ENCODE data around the gene SNX19. TPM values are rescaled to one million over a fixed set of nuclear protein-coding genes. Genes with fewer than 3 reads are reported as not detected.

Gene SNX19
- total RNA-seq, 1 experiment from 2014 or later: 79.3 TPM

DNA sequence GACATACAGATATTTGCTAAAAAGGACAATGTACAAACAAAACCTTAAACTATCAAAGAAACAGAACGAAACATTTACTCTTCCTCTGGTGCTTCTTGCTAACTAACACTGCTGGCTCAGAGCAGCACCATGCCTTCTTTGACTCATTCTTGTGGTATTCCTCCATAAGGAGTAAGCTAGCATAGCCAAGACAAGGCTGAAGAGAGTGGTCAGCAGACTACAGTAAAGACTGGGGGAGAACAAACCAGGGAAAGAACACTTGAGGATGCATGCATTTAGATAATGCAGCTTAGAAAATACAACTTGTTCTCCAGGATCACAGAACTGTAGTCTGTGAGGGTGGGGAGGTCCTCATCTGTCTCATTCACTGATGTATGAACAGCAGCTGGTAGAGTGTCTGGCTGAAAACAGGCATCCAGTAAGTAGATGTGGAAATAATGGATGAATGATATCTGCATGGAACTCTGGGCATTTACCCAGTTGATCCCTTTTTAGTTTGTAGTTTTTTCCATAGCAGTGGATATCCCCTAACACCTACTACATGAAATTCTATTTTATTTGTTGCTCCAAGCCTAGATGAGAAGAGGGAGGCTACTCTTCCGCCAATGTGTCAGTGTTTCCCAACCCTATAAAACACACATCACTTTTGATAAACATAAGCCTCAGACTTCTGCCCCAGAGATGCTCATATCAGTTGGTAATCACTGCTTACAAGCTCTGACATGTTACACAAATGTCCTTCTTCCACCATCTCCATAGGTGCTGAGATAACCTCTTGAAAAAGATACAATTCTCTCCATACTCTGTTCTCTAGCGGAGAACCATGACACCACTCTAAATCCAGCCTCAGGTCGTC is 7.3 kb downstream of the SNX19 start:
- no peaks in the 10 kb centered on the region for H3K9me3 ChIP-seq (ENCODE audit: control insufficient read depth, insufficient read depth, low read depth, low read length)
- H3K27me3 ChIP-seq (ENCODE audit: control insufficient read depth, insufficient read depth, low read length): no peaks in the 10 kb centered on the region
- POLR2A ChIA-PET: no interaction called here
- no peak overlapping the region for H3K4me3 ChIP-seq (ENCODE audit: low read depth in 2 of 2, low read length in 2 of 2)
- ATAC-seq (peak; percentile 57; the same call in 1 of the 2 replicates), DNase-seq (ENCODE audit: low read depth, low spot score) (no peak)
- BruUV-seq (replicated peaks): no TSS peak
- no peak overlapping the region for H3K27ac ChIP-seq (ENCODE audit: low read length)
- no peaks in the 10 kb centered on the region for H3K4me1 ChIP-seq (ENCODE audit: control insufficient read depth, insufficient read depth, low read length)
- peaks cover 28% of the 10 kb centered on the region for H3K36me3 ChIP-seq (ENCODE audit: control insufficient read depth, insufficient read depth, low read length)
- intact Hi-C loops (cut with micrococcal nuclease; ENCODE audit: unreplicated experiment) (no loop called here), in situ Hi-C loops (cut with HindIII; ENCODE audit: low pct_unique_long_range_greater_than_20kb, low sequenced_read_pairs) (no loop called here)
- CTCF ChIA-PET: no interaction called here
- TF ChIP-seq REST (IDR thresholded peaks at IDR 0.05; ENCODE audit: insufficient read depth in 1 of 2, low read depth in 2 of 2, low read length in 1 of 2) (no peak), POLR2AphosphoS5 (IDR thresholded peaks at IDR 0.05; ENCODE audit: low read depth, low read length) (no peak), SIN3A (IDR thresholded peaks at IDR 0.05; ENCODE audit: borderline replicate concordance, insufficient read depth, low read depth, low read length) (no peak), TCF7L2 (IDR thresholded peaks at IDR 0.05; ENCODE audit: low read depth, low read length) (no peak)
- TF ChIP-seq, protein P1, sequence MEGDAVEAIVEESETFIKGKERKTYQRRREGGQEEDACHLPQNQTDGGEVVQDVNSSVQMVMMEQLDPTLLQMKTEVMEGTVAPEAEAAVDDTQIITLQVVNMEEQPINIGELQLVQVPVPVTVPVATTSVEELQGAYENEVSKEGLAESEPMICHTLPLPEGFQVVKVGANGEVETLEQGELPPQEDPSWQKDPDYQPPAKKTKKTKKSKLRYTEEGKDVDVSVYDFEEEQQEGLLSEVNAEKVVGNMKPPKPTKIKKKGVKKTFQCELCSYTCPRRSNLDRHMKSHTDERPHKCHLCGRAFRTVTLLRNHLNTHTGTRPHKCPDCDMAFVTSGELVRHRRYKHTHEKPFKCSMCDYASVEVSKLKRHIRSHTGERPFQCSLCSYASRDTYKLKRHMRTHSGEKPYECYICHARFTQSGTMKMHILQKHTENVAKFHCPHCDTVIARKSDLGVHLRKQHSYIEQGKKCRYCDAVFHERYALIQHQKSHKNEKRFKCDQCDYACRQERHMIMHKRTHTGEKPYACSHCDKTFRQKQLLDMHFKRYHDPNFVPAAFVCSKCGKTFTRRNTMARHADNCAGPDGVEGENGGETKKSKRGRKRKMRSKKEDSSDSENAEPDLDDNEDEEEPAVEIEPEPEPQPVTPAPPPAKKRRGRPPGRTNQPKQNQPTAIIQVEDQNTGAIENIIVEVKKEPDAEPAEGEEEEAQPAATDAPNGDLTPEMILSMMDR (IDR thresholded peaks at IDR 0.05): no peak

DNA sequence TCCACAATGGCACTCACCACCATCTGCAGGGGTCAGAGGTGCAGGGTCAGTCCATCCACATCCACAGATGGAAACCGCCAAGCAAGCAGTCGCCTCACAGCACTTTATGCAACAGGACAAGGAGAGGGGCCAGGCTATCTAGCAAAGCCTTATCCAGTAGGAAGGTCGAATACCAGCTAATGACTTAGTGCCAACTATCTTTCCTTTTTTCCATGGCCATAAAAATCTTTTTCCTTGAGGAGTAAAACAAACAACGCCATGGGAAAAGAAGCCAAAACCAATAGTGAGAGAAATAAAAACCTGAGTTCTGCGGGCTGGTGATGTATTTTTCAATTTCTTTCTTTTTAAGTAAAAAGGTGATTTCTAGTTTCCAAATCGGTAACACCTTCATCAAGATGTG is 8.2 kb downstream of the SNX19 start:
- Histone ChIP-seq H3K27me3 (ENCODE audit: control insufficient read depth, insufficient read depth, low read length) (no peaks in the 10 kb centered on the region), H3K9me3 (ENCODE audit: control insufficient read depth, insufficient read depth, low read depth, low read length) (no peaks in the 10 kb centered on the region), H3K36me3 (ENCODE audit: control insufficient read depth, insufficient read depth, low read length) (peaks cover 37% of the 10 kb centered on the region), H3K4me1 (ENCODE audit: control insufficient read depth, insufficient read depth, low read length) (no peaks in the 10 kb centered on the region), H3K4me3 (ENCODE audit: low read depth in 2 of 2, low read length in 2 of 2) (no peak overlapping the region), H3K27ac (ENCODE audit: low read length) (no peak overlapping the region)
- in situ Hi-C loops (cut with HindIII; ENCODE audit: low pct_unique_long_range_greater_than_20kb, low sequenced_read_pairs): no loop called here
- DNase-seq (ENCODE audit: low read depth, low spot score) (no peak), ATAC-seq (no peak)
- ChIA-PET POLR2A (no interaction called here), CTCF (no interaction called here)
- BruUV-seq (replicated peaks): no TSS peak
- intact Hi-C loops (cut with micrococcal nuclease; ENCODE audit: unreplicated experiment): no loop called here
- TF ChIP-seq, protein P1 (IDR thresholded peaks at IDR 0.05): no peak

Data from Panc1 (cell line).